Measurements from ENCODE around the gene FBXO38.

The FBXO38 gene

DNA sequence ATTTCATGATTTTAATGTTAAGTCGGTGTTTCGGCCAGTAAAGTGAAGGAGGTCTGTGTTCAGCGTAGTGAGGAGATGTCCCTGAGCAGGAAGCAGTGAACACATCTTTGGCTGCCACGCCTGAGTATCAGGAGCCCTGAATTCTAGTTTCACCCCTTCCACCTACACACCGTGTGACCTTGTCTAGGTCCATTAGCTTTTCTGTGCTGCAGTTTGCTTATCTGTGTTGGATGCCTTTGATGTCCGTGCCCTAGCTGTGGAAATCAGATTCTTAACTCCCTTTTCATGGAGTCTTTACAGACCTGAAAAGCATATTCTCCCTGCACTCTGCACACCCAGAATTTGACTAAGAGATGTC is 601 bp downstream of the FBXO38 start:
- DNase-seq: no peak

DNA sequence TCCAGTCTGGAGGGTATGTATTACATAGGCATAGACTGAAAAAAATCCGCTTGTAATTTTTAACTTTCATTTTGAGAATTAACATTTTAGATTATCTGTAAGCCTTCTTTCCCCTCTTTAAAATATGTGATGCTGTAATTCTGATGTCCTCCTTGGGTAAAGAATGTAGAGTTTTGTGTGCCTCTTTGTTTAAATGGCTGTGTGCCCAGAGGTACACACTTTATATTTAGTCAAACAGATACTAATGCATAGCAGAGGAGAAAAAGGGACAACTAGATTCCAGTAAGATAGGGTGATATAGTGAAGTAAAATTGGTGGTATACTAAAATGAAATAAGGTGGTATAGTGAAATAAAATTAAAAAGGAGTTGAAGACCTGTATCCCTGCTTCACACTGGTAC is 1.3 kb downstream of the FBXO38 start:
- no peak for DNase-seq

DNA sequence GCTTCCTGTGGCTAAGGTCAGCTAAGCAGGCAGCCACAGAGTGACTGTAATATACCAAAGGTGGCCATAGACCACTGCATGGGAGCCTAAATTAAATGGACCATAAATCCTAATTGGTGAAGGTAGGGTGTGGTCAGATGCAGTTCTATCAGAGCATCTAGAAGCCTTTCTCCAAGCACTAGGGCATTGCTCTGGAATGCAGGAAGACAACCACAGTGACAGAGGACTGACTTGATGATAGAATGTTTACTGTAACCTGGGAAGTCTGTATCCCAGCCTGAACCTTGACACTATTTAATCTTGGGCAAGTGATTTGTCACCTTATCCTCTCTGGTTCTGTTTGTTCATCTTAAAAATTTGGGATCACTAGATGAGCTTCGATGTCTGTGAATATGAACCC is 2.3 kb downstream of the FBXO38 start:
- DNase-seq: no peak

- DNase-seq: no peak
Measured at GRCh38 chr5:148387325-148387724, 3.6 kb downstream of the FBXO38 start.

DNA sequence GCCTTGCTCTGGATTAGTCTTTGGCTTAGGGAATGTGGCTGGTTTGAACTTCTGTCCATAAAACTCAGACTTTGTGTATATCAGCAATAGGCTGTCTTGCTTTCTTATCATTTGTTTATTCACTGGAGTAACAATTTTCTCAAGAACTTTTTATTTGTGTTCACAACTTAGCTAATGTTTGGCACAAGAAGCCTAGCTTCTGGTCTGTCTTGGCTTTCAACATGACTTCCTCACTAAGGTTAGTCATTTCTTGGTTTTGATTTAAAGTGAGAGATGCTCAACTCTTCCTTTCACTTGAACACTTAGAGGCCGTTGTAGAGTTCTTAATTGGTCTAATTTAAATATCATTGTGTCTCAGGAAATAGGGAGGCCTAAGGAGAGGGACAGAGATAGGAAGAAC is 4.9 kb downstream of the FBXO38 start:
- DNase-seq: no peak

- no peak for DNase-seq
Measured at GRCh38 chr5:148390914-148391313, 7.2 kb downstream of the FBXO38 start.

- no peak for DNase-seq
Measured at GRCh38 chr5:148391422-148391821, 7.7 kb downstream of the FBXO38 start.

DNA sequence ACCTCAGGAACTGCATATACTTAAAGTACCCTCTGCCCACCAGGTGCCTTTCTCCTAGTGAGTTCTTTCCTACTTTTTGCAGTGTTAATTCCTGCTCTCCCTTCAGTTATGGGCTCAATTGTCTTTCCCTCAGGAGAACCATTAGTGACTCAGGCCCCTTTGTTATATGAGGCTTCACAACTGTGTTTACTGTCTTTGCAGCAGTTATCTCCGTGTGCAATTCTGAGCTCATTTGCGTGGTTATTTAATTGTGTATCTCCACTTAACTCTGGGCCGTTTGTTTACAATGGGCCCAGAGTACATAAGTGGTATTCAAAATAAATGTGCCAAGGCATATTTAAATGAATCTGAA is 9.6 kb downstream of the FBXO38 start:
- no peak for DNase-seq

GRCh38 chr5:148394587-148395019 is 10.8 kb downstream of the FBXO38 start:
- no peak for DNase-seq

DNA sequence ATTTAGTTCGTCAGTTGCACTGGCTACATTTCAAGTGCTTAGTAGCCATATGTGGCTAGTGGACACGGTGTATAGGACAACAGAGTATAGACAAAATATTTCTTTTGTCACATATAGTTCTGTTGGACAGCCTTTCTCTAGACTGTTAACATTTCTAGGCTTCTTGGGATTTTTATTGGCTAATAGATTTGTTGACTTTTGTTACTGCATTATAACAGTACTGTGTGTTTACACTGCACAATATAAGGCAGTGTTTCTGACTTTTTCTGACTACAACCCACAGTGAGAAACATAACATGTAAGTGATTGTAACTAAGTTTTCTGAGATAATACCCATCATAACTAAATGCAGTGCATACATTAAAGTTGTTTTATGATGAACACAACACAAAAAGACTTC is 11.3 kb downstream of the FBXO38 start:
- no peak for DNase-seq

DNA sequence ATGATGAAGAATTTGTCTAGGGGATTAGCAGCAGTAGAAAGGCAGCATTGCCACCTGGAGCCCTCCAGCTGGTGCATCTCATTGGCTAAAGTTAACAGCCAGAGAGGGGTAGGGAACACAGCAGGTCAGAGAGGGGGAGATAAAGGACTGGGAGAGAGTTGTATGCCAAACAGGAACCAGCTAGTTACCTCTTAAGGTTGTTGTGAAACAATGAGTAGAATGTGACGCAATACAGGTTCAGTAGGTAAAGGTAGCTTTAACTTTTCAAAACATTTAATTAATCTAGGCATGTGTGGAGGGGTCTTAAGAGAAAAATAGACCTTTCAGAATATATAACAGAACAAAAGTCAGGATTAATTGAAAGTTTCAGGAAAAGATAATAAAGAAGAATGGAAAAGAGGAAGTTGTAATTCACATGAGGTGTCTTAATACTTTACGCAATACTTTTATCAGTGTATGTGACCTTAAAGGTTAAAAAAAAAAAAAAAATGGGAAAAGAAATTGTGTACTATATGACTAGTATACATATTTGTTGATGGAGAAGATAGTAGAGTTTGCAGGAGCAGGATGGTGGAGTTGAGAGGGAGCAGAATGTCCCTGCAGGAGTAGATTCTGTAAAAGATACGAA is 14.3 kb downstream of the FBXO38 start:
- no peak for DNase-seq

- no peak for DNase-seq
Measured at GRCh38 chr5:148398698-148399121, 15.0 kb downstream of the FBXO38 start.

DNA sequence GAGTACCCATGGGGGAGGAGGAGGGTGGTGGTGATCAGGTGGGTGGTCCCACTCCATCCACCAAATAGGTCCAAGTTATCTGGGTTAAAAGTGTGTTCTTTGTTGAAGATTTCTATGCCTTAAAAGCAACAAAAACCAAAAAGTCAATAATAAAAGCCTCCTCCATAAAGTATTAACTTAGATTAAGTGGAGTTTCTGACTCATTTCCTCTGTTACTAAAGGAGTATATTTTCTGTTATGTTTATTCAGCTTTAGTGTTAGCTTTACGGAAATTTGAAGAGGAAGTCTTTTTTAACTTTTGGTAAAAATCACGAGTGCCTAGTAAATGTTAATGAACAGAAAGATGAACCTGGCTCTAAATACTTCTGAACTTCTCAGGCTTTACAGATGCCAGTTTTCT is 17.8 kb downstream of the FBXO38 start:
- no peak for DNase-seq

DNA sequence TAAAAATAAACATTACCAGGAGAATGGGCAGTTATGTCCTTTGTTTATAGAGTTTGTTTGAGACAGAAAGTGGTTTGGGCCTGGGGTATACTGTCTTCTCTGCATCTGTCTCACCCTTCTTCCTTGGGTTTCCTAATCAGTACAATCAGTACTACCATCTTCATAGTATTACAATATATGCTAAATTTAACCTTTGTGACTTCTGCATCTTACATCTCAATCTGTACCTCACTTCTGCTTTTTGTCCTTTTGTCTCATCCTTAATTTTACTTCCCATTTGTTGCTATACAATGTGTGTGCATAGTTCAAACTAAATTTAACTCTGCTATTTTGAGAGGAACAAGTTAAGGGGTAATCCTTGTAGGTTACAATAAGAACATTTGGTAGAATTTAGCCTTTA is 19.6 kb downstream of the FBXO38 start:
- no peak for DNase-seq

GRCh38 chr5:148406406-148406805 is 22.6 kb downstream of the FBXO38 start:
- DNase-seq: no peak

DNA sequence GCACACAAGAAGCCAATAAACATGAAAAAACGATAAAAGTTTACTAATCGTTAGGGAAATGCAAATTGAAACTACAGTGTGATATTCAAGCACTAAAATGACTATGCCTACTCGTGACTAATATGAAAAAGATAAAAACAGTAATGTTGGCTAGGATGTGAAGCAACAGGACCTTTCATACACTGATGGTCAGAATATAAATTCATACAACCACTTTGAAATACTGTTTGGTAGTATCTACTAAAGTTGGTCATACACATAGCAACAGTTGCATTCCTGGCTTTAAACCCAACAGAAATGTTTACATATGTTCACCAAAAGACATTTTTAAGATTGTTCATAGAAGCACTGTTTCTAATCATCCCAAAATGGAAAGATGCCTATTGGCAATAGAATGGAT is 24.3 kb downstream of the FBXO38 start:
- DNase-seq: no peak

GRCh38 chr5:148412124-148412523 is 28.4 kb downstream of the FBXO38 start:
- DNase-seq: no peak

DNA sequence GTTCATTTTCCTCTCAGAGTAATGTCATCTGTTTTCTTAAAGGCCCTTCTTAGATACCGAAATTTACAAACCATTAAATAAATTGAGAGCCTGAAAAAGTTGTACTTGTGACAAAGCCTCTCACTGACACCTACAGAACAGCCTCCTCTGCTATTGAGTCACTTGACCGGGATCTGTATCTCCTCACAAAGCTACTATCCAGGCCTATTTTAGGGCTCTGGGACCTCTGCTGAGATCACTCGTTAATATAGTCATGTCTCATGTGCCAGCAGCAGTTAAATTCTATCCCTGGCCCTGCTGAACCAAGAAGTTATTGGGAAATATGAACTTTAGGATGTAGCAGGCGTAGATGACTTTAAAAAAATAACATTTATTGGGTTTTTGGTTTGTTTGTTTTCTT is 31.1 kb downstream of the FBXO38 start:
- DNase-seq: no peak

- DNase-seq: no peak
Measured at GRCh38 chr5:148416416-148416815, 32.7 kb downstream of the FBXO38 start.

DNA sequence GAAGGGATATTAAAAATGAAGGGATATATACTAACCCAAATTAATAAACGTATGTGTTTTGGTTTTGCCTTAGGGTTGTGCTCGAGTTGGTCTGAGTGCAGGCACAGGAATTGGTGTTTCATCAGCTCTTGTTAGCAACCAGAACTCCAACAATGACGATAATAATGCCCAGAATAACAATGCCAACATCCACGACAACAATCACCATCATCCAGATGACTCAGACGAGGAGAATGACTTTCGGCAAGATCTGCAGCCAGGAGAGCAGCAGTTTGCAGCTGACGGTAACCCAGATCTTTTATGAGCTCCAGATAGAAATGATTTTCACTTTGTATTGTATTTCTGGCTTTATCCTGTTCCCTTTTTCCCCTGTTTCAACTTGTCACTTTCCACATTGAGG is 33.2 kb downstream of the FBXO38 start:
- no peak for DNase-seq

- DNase-seq: no peak
Measured at GRCh38 chr5:148418511-148418910, 34.8 kb downstream of the FBXO38 start.

GRCh38 chr5:148421661-148422060 is 37.9 kb downstream of the FBXO38 start:
- no peak for DNase-seq

DNA sequence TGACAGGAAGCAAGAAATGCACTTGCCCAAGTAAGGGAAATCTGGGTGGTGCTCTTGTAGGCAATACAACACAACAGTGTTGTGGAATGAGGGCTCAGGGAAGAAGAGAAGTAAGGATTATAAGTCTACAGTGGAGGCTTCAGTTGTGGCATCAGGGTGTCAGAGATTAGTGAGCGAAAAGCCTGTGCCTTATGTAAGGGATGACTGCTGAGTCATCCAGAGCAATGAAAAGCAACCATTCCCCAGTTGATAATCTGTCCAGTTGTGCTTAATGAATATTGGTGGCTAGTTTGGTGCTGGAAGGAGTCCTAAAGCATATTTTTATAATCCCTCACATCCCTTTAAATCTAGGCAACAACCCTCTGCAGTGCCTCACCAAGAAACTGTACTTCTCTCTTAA is 42.0 kb downstream of the FBXO38 start:
- no peak for DNase-seq

GRCh38 chr5:148426514-148426913 is 42.8 kb downstream of the FBXO38 start:
- no peak for DNase-seq

GRCh38 chr5:148427370-148428042 is 43.7 kb downstream of the FBXO38 start:
- no peak for DNase-seq
